ENCODE measurements around the gene RNF114.
"Not testable (repeated sequence)": the region's sequence is repeated elsewhere in the genome, so short reads cannot be mapped to it uniquely, and the experiment has no call there.

RNF114 gene
- total RNA-seq: 103 to 131 reads per million in 2 donors

GRCh38 chr20:49936153-49937026, at the start of gene RNF114:
TSS of gene RNF114 (plus strand) at chr20:49936397. CDS start at chr20:49936413, 16 bp downstream.
- DNase-seq: peak; percentile 93

- DNase-seq: no peak
Measured at GRCh38 chr20:49886571-49887213, 49.5 kb upstream of the RNF114 start.

GRCh38 chr20:49887251-49888211, 48.7 kb upstream of the RNF114 start:
- DNase-seq: no peak

- DNase-seq: peak; percentile 41
Measured at GRCh38 chr20:49888212-49889000, 47.8 kb upstream of the RNF114 start.

- no peak for DNase-seq
Measured at GRCh38 chr20:49889001-49889934, 46.9 kb upstream of the RNF114 start.

GRCh38 chr20:49889935-49890333, 46.3 kb upstream of the RNF114 start:
- DNase-seq: no peak

- no peak for DNase-seq
Measured at GRCh38 chr20:49890471-49891361, 45.5 kb upstream of the RNF114 start.

GRCh38 chr20:49891476-49892110, 44.6 kb upstream of the RNF114 start:
- DNase-seq: no peak

- DNase-seq: no peak
Measured at GRCh38 chr20:49892260-49892659, 43.9 kb upstream of the RNF114 start.

- no peak for DNase-seq
Measured at GRCh38 chr20:49892817-49893216, 43.4 kb upstream of the RNF114 start.

GRCh38 chr20:49893242-49894072, 42.7 kb upstream of the RNF114 start:
- no peak for DNase-seq

GRCh38 chr20:49894073-49894470, 42.1 kb upstream of the RNF114 start:
- DNase-seq: no peak

GRCh38 chr20:49895474-49896093, 40.6 kb upstream of the RNF114 start:
- not testable (repeated sequence) for DNase-seq

- no peak for DNase-seq
Measured at GRCh38 chr20:49896204-49896603, 40.0 kb upstream of the RNF114 start.

- no peak for DNase-seq
Measured at GRCh38 chr20:49899541-49900383, 36.4 kb upstream of the RNF114 start.

- no peak for DNase-seq
Measured at GRCh38 chr20:49901588-49901987, 34.6 kb upstream of the RNF114 start.
